Esophagus muscularis mucosa (tissue), 3 donors: ENCODE data around the gene OSBPL7.

Source experiments
- EP300 ChIP-seq: sonication (generic); formaldehyde crosslinking; IDR thresholded peaks from one replicate; pipeline ENCODE4 v1.6.1; 2017; ENCODE audit warnings: antibody characterized with exemption
- POLR2AphosphoS5 ChIP-seq, 2 donors: sonication (generic); formaldehyde crosslinking; IDR thresholded peaks; one replicate each; pipeline ENCODE4 v1.6.1; 2017; ENCODE audit warnings: antibody characterized with exemption in 2 of 2

- TF ChIP-seq EP300, result no peak
- TF ChIP-seq POLR2AphosphoS5 (IDR thresholded peaks at IDR 0.05), result no peak
Measured at GRCh38 chr17:47866941-47867340, 45.3 kb upstream of the OSBPL7 start.
